ENCODE results near the gene ZNF331. TPM values are rescaled to one million over a fixed set of nuclear protein-coding genes. Genes with fewer than 3 reads are reported as not detected.
"Not testable (repeated sequence)": the region's sequence is repeated elsewhere in the genome, so short reads cannot be mapped to it uniquely, and the experiment has no call there.

Gene ZNF331
- total and polyA plus RNA-seq, 2 donors (not counting 1 experiment from before 2014, with no cell fraction given), result 4.8 to 16.2 TPM

DNA sequence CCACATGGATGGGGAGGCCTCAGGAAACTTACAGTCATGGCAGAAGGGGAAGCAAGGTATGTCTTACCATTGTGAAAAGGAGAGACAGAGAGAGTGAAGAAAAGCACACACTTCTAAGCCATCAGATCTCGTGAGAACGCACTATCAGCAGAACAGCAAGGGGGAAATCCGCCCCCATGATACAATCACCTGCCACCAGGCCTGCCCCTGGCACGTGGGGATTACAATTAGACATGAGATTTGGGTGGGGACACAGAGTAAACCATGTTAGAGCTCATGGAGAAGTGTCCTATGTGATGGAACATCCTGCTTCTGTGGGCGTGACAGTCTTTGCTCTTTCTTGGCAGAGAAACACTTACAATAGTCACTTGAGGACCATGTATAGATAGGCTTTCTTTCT, 28.1 kb upstream of the ZNF331 start:
- Histone ChIP-seq H3K9me3 (ENCODE audit: control insufficient read depth, insufficient read depth, low read depth, low read length) (no peaks in the 10 kb centered on the region), H3K4me1 (ENCODE audit: control insufficient read depth, extremely low read depth, insufficient read depth, low read length) (no peaks in the 10 kb centered on the region), H3K36me3 (ENCODE audit: control insufficient read depth, insufficient read depth, low read length) (no peaks in the 10 kb centered on the region), H3K4me2 (ENCODE audit: extremely low read depth, insufficient read depth, low read length) (no peak overlapping the region), H3K27ac (ENCODE audit: insufficient read depth, low read length) (no peak overlapping the region), H3K27me3 (ENCODE audit: control insufficient read depth, insufficient read depth, low read length) (no peaks in the 10 kb centered on the region), H3K9ac (ENCODE audit: insufficient read depth, low read length) (no peak overlapping the region), H2AFZ (ENCODE audit: low read length) (no peak overlapping the region), H3K4me3 (replicated peaks in 1 of 4; ENCODE audit: control extremely low read depth in 1 of 4, insufficient read depth in 1 of 4, low read depth in 3 of 4, low read length in 4 of 4) (no peak overlapping the region), H4K20me1 (ENCODE audit: control insufficient read depth, extremely low read depth, insufficient read depth, low read length) (no peaks in the 10 kb centered on the region), H3K79me2 (ENCODE audit: control insufficient read depth, insufficient read depth, low read length) (no peaks in the 10 kb centered on the region)
- no peak for DNase-seq (ENCODE audit: low read depth in 2 of 2)
- TF ChIP-seq EZH2 (IDR thresholded peaks at IDR 0.05; ENCODE audit: low read length, missing control alignments), result no peak
- TF ChIP-seq, protein P1, sequence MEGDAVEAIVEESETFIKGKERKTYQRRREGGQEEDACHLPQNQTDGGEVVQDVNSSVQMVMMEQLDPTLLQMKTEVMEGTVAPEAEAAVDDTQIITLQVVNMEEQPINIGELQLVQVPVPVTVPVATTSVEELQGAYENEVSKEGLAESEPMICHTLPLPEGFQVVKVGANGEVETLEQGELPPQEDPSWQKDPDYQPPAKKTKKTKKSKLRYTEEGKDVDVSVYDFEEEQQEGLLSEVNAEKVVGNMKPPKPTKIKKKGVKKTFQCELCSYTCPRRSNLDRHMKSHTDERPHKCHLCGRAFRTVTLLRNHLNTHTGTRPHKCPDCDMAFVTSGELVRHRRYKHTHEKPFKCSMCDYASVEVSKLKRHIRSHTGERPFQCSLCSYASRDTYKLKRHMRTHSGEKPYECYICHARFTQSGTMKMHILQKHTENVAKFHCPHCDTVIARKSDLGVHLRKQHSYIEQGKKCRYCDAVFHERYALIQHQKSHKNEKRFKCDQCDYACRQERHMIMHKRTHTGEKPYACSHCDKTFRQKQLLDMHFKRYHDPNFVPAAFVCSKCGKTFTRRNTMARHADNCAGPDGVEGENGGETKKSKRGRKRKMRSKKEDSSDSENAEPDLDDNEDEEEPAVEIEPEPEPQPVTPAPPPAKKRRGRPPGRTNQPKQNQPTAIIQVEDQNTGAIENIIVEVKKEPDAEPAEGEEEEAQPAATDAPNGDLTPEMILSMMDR (conservative IDR thresholded peaks at IDR 0.05 in 1 of 2, IDR thresholded peaks at IDR 0.05 in 1 of 2; ENCODE audit: low read depth in 1 of 2, low read length in 2 of 2), result no peak

- no peak overlapping the region for H3K4me2 ChIP-seq (ENCODE audit: extremely low read depth, insufficient read depth, low read length)
- no peak overlapping the region for H3K4me3 ChIP-seq (replicated peaks in 1 of 4; ENCODE audit: control extremely low read depth in 1 of 4, insufficient read depth in 1 of 4, low read depth in 3 of 4, low read length in 4 of 4)
- no peak overlapping the region for H3K27ac ChIP-seq (ENCODE audit: insufficient read depth, low read length)
- no peak for DNase-seq (ENCODE audit: low read depth in 2 of 2)
- TF ChIP-seq EZH2 (IDR thresholded peaks at IDR 0.05; ENCODE audit: low read length, missing control alignments), result no peak
- TF ChIP-seq, protein P1 (conservative IDR thresholded peaks at IDR 0.05 in 1 of 2, IDR thresholded peaks at IDR 0.05 in 1 of 2; ENCODE audit: low read depth in 1 of 2, low read length in 2 of 2), result no peak
- no peak overlapping the region for H2AFZ ChIP-seq (ENCODE audit: low read length)
- H3K27me3 ChIP-seq (ENCODE audit: control insufficient read depth, insufficient read depth, low read length), result no peaks in the 10 kb centered on the region
- no peak overlapping the region for H3K9ac ChIP-seq (ENCODE audit: insufficient read depth, low read length)
- no peaks in the 10 kb centered on the region for H3K4me1 ChIP-seq (ENCODE audit: control insufficient read depth, extremely low read depth, insufficient read depth, low read length)
- H3K36me3 ChIP-seq (ENCODE audit: control insufficient read depth, insufficient read depth, low read length), result no peaks in the 10 kb centered on the region
- H3K9me3 ChIP-seq (ENCODE audit: control insufficient read depth, insufficient read depth, low read depth, low read length), result no peaks in the 10 kb centered on the region
- H3K79me2 ChIP-seq (ENCODE audit: control insufficient read depth, insufficient read depth, low read length), result no peaks in the 10 kb centered on the region
- no peaks in the 10 kb centered on the region for H4K20me1 ChIP-seq (ENCODE audit: control insufficient read depth, extremely low read depth, insufficient read depth, low read length)
Observed at GRCh38 chr19:53511357-53511756, 26.6 kb upstream of the ZNF331 start.

DNA sequence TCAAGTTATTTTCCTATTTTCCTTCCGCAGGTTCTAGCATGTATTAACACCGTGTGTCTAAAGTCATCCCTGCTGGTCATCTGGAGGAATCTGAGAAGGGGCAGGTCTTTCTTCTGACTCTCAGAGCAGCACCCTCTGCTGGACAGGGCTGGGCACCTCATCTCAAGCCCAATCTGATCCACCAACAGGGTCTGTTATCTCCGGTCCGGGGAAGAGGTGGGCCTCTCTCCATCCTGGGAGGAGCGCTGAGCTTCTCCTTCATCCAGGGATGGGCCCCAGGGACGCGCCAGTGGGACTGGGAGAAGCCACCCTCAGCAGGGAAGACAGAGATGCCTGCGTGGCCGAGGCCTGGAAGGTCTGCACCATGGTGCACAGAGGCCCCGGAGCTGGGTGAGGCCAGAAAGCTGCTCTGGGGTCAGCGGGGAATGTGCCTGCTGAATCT, 26.0 kb upstream of the ZNF331 start:
- H4K20me1 ChIP-seq (ENCODE audit: control insufficient read depth, extremely low read depth, insufficient read depth, low read length), result no peaks in the 10 kb centered on the region
- H3K9ac ChIP-seq (ENCODE audit: insufficient read depth, low read length), result no peak overlapping the region
- H3K9me3 ChIP-seq (ENCODE audit: control insufficient read depth, insufficient read depth, low read depth, low read length), result no peaks in the 10 kb centered on the region
- no peak overlapping the region for H2AFZ ChIP-seq (ENCODE audit: low read length)
- H3K4me1 ChIP-seq (ENCODE audit: control insufficient read depth, extremely low read depth, insufficient read depth, low read length), result no peaks in the 10 kb centered on the region
- H3K27me3 ChIP-seq (ENCODE audit: control insufficient read depth, insufficient read depth, low read length), result no peaks in the 10 kb centered on the region
- no peak overlapping the region for H3K27ac ChIP-seq (ENCODE audit: insufficient read depth, low read length)
- no peak overlapping the region for H3K4me2 ChIP-seq (ENCODE audit: extremely low read depth, insufficient read depth, low read length)
- TF ChIP-seq, protein P1 (conservative IDR thresholded peaks at IDR 0.05 in 1 of 2, IDR thresholded peaks at IDR 0.05 in 1 of 2; ENCODE audit: low read depth in 1 of 2, low read length in 2 of 2), result peak; percentile 45 to 57
- TF ChIP-seq EZH2 (IDR thresholded peaks at IDR 0.05; ENCODE audit: low read length, missing control alignments), result no peak
- no peaks in the 10 kb centered on the region for H3K36me3 ChIP-seq (ENCODE audit: control insufficient read depth, insufficient read depth, low read length)
- peak; percentile 49 to 56 for DNase-seq (ENCODE audit: low read depth in 2 of 2)
- H3K4me3 ChIP-seq (replicated peaks in 1 of 4; ENCODE audit: control extremely low read depth in 1 of 4, insufficient read depth in 1 of 4, low read depth in 3 of 4, low read length in 4 of 4), result no peak overlapping the region
- H3K79me2 ChIP-seq (ENCODE audit: control insufficient read depth, insufficient read depth, low read length), result no peaks in the 10 kb centered on the region

DNA sequence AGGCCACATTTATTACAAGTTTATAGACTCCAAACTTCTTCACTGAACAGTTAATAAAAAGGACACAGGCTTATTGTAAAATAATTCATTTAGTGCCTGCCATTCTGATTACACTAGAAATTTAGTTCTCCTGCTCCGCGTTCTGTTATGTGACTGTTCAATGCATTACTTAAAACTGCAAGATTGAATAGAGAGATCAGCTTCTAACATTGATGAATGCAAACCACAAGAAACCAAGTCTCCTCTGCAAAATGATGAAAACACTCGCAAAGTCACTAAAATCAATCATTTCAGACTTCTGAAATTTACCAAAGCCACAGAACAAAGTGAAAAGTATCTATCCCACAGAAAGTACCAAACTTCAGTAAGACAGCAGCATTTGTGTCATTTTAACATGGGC, 22.9 kb upstream of the ZNF331 start:
- DNase-seq (ENCODE audit: low read depth in 2 of 2); H3K9ac ChIP-seq (ENCODE audit: insufficient read depth, low read length); H2AFZ ChIP-seq (ENCODE audit: low read length); H3K27me3 ChIP-seq (ENCODE audit: control insufficient read depth, insufficient read depth, low read length); H3K9me3 ChIP-seq (ENCODE audit: control insufficient read depth, insufficient read depth, low read depth, low read length); H3K4me1 ChIP-seq (ENCODE audit: control insufficient read depth, extremely low read depth, insufficient read depth, low read length); H3K4me3 ChIP-seq (replicated peaks in 1 of 4; ENCODE audit: control extremely low read depth in 1 of 4, insufficient read depth in 1 of 4, low read depth in 3 of 4, low read length in 4 of 4); H3K36me3 ChIP-seq (ENCODE audit: control insufficient read depth, insufficient read depth, low read length); H3K79me2 ChIP-seq (ENCODE audit: control insufficient read depth, insufficient read depth, low read length); H3K27ac ChIP-seq (ENCODE audit: insufficient read depth, low read length); H3K4me2 ChIP-seq (ENCODE audit: extremely low read depth, insufficient read depth, low read length); H4K20me1 ChIP-seq (ENCODE audit: control insufficient read depth, extremely low read depth, insufficient read depth, low read length): not testable (repeated sequence)
